GM18517 (cell line): ENCODE results near the gene HPS4.
"Not testable (repeated sequence)": the region's sequence is repeated elsewhere in the genome, so short reads cannot be mapped to it uniquely, and the experiment has no call there.

Source experiments
- ATAC-seq: cut with Tn5 transposase; IDR thresholded peaks from one replicate; pipeline ENCODE4 v1.9.1; 2021; ENCODE audit warnings: mild to moderate bottlenecking, moderate library complexity; ENCODE audit not compliant: unreplicated experiment

HPS4 gene

GRCh38 chr22:26416670-26417276 is 66.8 kb downstream of the HPS4 start:
- ATAC-seq = no peak

- no peak for ATAC-seq
These were observed 67.3 kb downstream of the HPS4 start for GRCh38 chr22:26416256-26416655.

GRCh38 chr22:26414347-26414746 is 69.2 kb downstream of the HPS4 start:
- ATAC-seq = no peak

GRCh38 chr22:26410386-26410785 is 73.2 kb downstream of the HPS4 start:
- ATAC-seq = no peak

- no peak for ATAC-seq
These were observed 73.8 kb downstream of the HPS4 start for GRCh38 chr22:26409719-26410335.

GRCh38 chr22:26408562-26409220 is 74.9 kb downstream of the HPS4 start:
- not testable (repeated sequence) for ATAC-seq

- ATAC-seq = no peak
These were observed 77.5 kb downstream of the HPS4 start for GRCh38 chr22:26406118-26406517.

GRCh38 chr22:26404851-26405421 is 78.6 kb downstream of the HPS4 start:
- ATAC-seq = no peak

- no peak for ATAC-seq
These were observed 81.9 kb downstream of the HPS4 start for GRCh38 chr22:26401726-26402125.
